ENCODE results near the gene CLSTN3. TPM values are rescaled to one million over a fixed set of nuclear protein-coding genes. Genes with fewer than 3 reads are reported as not detected.

CLSTN3 gene
- total RNA-seq, 1 experiment from 2014 or later: 34.6 TPM

DNA sequence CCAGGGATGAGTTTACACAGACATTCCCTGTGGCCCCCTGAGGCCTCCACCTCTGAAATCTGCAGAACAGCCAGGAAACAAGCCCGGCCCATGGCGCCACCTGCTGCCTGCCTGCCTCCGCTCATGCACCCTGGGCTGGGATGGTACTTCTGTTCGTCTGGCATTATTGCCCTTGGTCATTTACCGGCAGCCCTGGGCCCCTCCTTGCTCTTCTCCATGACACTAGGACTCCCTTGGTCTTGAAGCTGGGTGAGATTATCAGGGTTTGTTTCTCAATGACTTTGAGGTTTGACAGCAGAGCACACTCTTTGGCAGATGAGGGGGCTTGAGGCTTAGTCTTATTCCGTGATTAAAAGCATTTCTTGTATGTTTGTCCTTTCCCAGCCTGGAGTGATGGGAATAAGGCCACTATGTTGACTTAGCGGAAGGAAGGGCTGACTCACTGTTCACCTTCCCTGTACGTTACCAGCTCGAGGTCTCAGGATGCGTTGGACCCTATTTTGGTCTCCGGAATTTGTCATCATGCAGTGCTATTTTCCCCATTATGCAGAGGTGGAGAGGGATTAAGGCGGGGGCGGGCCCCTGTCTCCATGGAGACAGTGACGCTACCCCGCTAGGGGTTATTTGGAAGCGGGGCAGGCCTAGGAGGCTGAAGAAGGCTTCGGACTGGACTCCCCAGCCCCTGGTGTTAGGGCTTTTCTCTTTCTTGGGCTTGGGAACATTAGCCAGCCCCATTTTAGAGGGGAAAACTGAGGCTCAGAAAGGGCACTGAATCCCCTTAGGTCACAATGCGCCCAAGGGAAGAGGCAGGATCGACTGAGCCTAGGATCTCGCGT lies 58.6 kb downstream of the CLSTN3 start:
- peak; percentile 61 for TF ChIP-seq CTCF (IDR thresholded peaks at IDR 0.05; ENCODE audit: unreplicated experiment)
- Mint-ChIP-seq H3K36me3 (ENCODE audit: insufficient read depth, unreplicated experiment) (peaks cover 31% of the 10 kb centered on the region), H3K27ac (ENCODE audit: low read depth, unreplicated experiment) (peak overlapping the region; percentile 98), H3K27me3 (ENCODE audit: insufficient read depth, unreplicated experiment) (no peaks in the 10 kb centered on the region), H3K4me1 (ENCODE audit: insufficient read depth, unreplicated experiment) (peaks cover 27% of the 10 kb centered on the region), H3K4me3 (ENCODE audit: unreplicated experiment) (peak overlapping the region; percentile 93), H3K9me3 (ENCODE audit: unreplicated experiment) (no peaks in the 10 kb centered on the region)
- ChIA-PET CTCF (interaction anchor here (0.6 to 5.7 kb wide), 29 partner anchors 8 to 1513 kb away, joined by 3 to 102 read pairs (median 4); partner anchors contain the start of genes C1RL and C1S), POLR2A (interaction anchor here (0.7 to 2.1 kb wide), 7 partner anchors 26 to 242 kb away, joined by 3 to 11 read pairs (median 4); no protein-coding TSS in a partner anchor)
- peak; percentile 84 for DNase-seq (ENCODE audit: unreplicated experiment)
- intact Hi-C loops (cut with micrococcal nuclease): loop anchor here (1.0 to 2.0 kb wide), 4 partner anchors 26 to 128 kb away; partner anchors contain the start of genes C1R and C1S
- BruUV-seq (replicated peaks): TSS peak; percentile 34

GRCh38 chr12:7189398-7190267 lies 59.5 kb downstream of the CLSTN3 start, which contains the start of gene PEX5:
Gene PEX5, plus strand, starts transcription at chr12:7189686. Its CDS starts 692 bp downstream, at chr12:7190378.
- no peaks in the 10 kb centered on the region for H3K9me3 Mint-ChIP-seq (ENCODE audit: unreplicated experiment)
- DNase-seq (ENCODE audit: unreplicated experiment): peak; percentile 95
- peak within 1 kb of the TSS; percentile 93 for H3K4me3 Mint-ChIP-seq (ENCODE audit: unreplicated experiment)
- no peaks in the 10 kb centered on the region for H3K27me3 Mint-ChIP-seq (ENCODE audit: insufficient read depth, unreplicated experiment)
- peak within 1 kb of the TSS; percentile 98 for H3K27ac Mint-ChIP-seq (ENCODE audit: low read depth, unreplicated experiment)
- POLR2A ChIA-PET: interaction anchor here (0.5 to 2.1 kb wide), 7 partner anchors 12 to 309 kb away, joined by 3 to 11 read pairs (median 4); no protein-coding TSS in a partner anchor
- peaks cover 31% of the 10 kb centered on the region for H3K4me1 Mint-ChIP-seq (ENCODE audit: insufficient read depth, unreplicated experiment)
- peaks cover 40% of the 10 kb centered on the region for H3K36me3 Mint-ChIP-seq (ENCODE audit: insufficient read depth, unreplicated experiment)
- no TSS peak for BruUV-seq (replicated peaks)
- CTCF ChIA-PET: interaction anchor here (0.6 to 5.7 kb wide), 19 partner anchors 9 to 450 kb away, joined by 3 to 102 read pairs (median 4); partner anchors contain the start of genes C1RL and C1S
- no peak for TF ChIP-seq CTCF (IDR thresholded peaks at IDR 0.05; ENCODE audit: unreplicated experiment)
- intact Hi-C loops (cut with micrococcal nuclease): loop anchor here (2.0 kb wide), 1 partner anchor 27 kb away; no protein-coding TSS in a partner anchor

GRCh38 chr12:7190268-7191055 lies 60.3 kb downstream of the CLSTN3 start:
- Mint-ChIP-seq H3K27ac (ENCODE audit: low read depth, unreplicated experiment) (peak overlapping the region; percentile 18), H3K4me3 (ENCODE audit: unreplicated experiment) (peak overlapping the region; percentile 93), H3K36me3 (ENCODE audit: insufficient read depth, unreplicated experiment) (peaks cover 48% of the 10 kb centered on the region), H3K9me3 (ENCODE audit: unreplicated experiment) (no peaks in the 10 kb centered on the region), H3K27me3 (ENCODE audit: insufficient read depth, unreplicated experiment) (no peaks in the 10 kb centered on the region), H3K4me1 (ENCODE audit: insufficient read depth, unreplicated experiment) (peaks cover 35% of the 10 kb centered on the region)
- no peak for TF ChIP-seq CTCF (IDR thresholded peaks at IDR 0.05; ENCODE audit: unreplicated experiment)
- peak; percentile 24 for DNase-seq (ENCODE audit: unreplicated experiment)
- CTCF ChIA-PET: interaction anchor here (0.9 to 5.7 kb wide), 3 partner anchors 9 to 60 kb away, joined by 3 to 102 read pairs (median 3); no protein-coding TSS in a partner anchor
- intact Hi-C loops (cut with micrococcal nuclease): no loop called here
- no TSS peak for BruUV-seq (replicated peaks)
- POLR2A ChIA-PET: interaction anchor here (0.5 to 1.5 kb wide), 4 partner anchors 11 to 623 kb away, joined by 3 to 4 read pairs (median 4); no protein-coding TSS in a partner anchor

Data from MCF 10A (cell line).